NCI-H1694 (cell line): ENCODE data around the gene GCNT1.
"Not testable (repeated sequence)": the region's sequence is repeated elsewhere in the genome, so short reads cannot be mapped to it uniquely, and the experiment has no call there.

Experiments used
- DNase-seq: peaks from one replicate; lab custom pipeline; 2025; lab: John Stamatoyannopoulos, UW

GCNT1 gene

DNA sequence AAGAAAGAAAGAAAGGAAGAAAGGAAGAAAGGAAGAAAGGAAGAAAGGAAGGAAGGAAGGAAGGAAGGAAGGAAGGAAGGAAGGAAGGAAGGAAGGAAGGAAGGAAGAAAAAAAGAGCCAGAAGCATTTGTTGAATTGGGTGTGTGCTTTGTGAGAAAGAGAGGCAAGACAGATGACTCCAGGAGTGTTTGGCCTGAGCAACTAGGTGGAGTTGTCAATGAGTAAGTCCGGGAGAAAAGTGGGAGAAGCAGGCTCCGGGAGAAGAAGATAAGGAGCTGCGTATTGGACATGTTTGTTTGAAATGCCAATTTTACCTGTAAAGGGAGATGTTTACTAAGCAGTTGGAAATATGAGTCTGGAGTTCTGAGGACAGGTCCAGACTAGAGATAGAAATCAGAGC lies 15.1 kb upstream of the GCNT1 start:
- DNase-seq, result no peak

DNA sequence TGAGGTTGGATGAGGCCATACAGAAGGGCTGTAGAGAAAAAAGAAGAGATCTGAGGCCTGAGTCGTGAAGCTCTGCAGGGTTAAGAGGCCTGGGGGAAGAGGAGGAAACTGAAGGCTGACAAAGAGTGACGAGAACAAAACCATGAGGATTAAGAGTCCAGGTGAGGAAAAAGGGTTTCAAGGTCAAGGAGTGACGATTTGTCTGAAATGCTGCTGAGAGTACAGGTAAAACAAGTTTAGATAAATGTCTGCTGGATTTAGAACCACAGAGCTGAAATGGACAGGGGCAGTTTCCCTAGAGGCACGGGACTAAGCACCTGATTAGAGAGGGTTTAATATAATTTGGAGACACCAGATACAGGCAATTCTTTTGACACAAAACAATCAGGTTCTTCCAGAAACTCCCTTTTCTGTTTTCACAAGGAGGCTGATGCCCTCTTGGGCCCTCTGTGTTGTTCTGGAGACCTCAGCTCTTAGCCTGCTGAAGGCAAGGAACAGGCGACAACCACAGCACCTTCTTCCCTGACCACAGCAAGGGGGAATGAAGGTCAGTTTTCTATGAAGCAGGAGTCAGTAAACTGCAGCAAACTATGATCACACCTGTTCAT lies 14.6 kb upstream of the GCNT1 start:
- no peak for DNase-seq

DNA sequence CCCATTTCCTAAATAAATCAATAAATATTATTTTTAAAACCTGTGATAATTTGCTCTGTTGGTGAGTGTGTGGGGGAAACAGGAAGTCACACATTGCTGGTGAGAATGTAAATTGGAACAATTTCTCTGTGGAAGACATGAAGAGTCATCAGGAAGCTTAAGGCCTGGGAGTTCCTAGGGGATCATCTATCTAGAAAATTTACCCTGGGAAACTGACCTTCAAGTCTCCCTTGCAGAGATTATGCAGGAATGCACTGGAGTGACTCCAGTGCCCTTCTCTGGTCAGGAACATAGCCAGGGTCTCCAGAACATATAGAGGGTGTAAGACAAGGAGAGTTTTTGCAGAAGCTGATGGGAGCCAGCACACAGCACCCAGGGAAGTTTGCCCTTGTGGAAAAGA lies 13.0 kb upstream of the GCNT1 start:
- no peak for DNase-seq

DNA sequence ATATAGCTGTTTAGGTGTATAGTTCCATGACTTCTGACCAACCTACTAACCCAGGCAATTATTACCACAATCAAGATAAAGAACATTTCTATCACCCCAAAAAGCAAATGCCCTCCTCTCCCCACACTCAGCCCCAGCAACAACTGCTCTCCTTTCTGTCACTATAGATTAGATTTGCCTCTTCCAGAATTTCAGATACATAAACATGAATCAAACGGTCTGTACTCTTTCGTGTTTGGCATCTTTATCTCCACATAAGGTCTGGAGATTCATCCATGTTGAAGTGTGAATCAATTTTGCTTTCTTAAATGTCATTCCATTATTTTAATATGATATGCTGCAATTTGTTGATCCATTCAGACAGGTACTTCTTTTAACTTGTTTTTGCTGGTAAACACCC lies 10.5 kb upstream of the GCNT1 start:
- no peak for DNase-seq

DNA sequence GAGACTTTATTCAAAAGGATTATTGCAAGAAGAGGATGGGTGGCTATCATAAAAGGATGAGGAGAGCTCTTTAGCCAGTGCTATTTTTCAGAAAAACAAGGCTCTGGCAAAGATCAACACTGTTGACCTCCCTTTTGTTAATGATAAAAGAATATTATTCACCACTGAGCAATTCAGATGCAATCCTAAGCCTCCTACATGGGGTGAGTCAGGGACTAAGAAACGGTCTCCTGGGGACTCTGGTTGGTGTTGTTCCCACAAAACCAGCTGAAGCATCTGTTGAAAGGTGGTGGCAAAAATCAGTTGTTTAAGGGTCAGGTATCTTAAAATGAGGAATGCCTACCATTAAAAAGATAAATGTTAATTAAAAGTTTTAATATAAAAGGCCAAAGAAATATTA lies 7.7 kb upstream of the GCNT1 start:
- DNase-seq, result no peak

DNA sequence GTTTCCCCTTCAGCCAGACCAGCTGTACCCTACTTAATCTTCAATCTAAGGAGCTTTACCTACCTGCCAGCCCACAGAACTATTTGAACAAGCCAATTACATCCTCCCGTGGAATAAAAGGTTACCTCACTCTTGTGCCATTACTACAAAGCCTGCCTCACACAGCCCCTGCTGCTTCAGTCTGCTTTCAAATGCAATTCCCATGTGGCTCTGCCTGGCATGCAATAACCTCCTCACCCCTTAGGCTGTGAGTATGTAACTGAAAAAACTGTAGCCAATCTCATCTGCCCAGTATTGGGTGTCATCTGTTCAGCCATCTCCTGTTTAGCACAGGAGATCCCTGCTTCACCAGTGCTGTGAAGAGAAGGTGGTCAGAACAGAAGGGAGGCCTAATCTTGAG lies 6.1 kb upstream of the GCNT1 start:
- no peak for DNase-seq

DNA sequence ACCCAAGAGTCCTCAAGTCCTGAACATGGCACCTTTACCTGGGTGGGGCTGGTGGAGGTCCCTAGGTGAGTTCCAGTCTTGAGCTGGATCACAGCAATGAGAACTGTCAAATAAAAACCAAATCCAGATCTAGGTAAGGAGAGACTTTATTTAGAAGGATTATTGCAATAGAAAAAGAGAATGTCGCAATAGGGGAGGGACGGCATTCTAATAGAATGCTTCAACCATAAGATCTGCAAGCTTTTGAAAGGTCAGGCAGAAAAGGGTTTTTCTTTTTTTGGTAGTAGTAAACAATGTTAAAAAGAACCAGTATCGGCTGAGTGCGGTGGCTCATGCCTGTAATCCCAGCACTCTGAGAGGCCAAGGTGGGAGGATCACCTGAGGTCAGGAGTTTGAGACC lies 5.2 kb upstream of the GCNT1 start:
- no peak for DNase-seq

DNA sequence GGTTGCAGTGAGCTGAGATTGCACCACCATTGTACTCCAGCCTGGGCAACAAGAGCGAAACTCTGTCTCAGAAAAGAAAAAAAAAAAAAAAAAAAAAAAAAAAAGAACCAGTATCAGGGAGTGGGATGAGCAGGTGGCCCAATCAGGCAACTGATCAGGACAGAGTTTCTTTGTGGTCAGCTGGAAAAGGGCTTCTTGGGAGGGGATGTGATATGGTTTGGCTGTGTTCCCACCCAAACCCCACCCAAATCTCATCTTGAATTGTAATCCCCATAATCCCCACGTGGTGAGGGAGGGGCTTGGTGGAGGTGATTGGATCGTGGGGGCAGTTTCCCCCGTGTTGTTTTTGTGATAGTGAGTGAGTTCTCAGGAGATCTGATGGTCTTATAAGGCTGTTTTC lies 4.7 kb upstream of the GCNT1 start:
- DNase-seq, result no peak

DNA sequence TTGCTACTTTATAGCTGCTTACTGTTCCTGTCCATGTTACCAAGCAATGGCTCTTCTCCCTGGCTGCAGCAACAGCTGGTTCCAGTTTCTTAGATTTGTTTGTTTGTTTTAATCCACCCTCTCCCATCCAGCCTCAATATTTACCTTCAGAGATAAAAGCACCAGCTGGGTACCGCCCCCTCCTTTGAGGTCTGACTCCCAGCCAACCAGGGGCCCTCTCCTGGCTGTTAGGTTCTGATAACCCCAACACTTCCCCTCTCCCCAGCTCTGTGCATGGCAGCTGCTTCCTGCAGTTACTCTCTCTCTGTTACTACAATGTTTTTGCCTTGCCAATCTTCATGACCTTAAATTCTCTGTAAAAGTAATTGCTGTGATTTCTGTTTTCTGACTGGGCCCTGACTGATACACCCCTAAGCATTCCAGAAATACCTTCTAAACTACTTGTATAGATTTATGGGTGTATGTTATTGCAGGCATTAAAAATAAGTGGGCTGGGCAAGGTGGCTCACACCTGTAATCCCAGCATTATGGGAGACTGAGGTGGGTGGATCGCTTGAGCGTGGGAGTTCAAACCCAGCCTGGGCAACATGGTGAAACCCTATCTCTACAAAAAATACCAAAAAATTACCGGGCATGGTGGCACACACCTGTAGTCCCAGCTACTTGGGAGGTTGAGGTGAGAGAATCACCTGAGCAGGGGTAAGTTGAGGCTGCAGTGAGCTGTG lies 2.6 kb upstream of the GCNT1 start:
- DNase-seq, result no peak

DNA sequence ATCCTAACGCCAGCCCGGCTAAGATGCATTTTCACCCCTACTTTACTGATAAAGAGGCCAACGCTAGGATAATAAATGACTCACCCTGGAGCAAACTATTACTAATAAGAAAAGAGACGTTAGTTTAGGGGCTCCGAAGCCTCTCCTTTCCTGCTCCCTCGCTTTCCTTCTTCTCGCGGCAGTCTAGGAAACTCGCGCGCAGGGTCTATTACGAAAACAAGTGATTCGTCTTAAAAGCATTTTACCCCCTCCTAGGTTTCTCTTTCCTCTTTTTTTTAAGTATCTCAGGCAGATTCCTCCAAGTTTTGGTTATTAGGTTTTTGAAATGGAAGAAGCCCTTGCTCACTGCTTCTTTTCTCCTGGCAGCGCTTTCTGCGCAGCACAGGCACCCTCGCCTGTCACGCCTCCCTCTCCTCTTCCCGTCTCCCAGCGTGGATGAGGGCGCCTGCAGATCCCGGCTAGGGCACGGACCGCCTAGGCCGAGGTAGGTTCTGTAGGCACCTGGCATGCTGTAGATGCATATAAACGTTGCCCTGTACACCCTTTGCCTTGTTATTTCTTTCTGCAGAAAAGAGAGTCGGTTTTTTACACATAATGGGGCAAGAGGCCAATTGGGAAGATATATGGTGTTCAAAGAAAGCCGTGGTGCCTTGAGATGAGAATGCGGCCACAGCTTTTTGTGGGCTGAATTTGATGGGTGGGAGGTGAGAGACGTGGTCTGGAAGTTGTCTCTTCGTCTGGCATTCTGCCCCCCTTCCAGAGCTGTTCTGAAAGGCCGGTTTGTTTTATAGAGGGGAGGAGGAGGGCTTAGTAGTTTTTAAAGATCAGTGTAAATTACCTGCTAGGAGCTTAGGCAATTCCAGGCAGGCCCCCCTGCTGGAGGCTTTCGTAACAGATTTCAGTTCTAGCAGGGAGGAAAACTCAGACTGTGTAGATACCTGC lies 983 bp downstream of the GCNT1 start:
- no peak for DNase-seq

DNA sequence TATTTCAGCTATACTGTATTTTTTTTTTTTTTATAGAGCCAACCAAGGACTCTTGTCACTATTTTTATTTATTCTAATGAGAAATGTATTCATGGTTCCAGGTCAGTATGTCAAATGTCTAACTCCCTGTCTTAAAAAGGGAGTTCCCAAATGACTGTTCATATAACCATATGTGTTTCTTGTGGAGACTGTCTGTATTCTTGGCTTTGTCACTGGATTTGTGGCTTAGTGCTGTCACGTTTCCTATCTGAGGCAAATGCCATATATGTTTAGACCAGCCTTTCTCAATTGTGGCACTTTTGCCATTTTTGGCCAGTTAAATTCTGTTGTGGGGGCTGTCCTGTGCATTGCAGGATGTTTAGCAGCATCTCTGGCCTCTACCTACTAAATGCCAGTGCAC lies 3.1 kb downstream of the GCNT1 start:
- no peak for DNase-seq

DNA sequence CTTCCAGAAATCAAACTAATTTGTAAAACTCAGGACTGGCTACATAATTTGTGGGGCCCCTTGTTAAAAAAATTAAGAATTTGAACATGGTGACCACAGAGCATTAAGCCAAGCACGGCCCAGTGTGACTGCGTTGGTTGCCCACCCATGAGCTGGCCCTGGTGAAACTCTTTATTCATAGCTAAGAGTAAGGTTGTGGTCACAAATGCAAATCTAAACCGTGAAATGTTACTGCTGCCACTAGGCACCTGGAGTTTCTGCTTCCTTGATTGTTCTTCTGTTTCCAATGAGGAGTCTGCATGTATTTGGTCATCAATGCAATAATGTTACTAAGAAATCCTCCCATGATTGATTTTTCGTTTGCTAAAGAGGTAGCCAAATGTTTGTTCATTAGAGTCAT lies 4.2 kb downstream of the GCNT1 start:
- no peak for DNase-seq

DNA sequence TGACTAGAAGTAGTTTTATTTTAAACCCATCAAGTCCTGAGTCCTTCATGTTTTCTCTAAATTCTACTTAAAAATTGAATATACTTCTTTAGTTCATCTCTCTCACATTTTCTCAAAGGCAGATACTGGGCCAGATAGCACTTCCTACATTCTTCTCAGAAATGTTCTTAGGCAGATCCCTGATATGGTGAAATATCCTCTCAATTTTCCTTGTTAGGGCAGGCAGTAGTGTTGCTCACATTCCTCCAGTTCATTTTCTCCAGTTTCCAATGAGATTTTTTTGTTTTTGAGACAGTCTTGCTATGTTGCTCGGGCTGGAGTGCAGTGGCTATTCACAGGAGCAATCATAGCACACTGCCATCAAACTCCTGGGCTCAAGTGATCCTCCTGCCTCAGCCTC lies 5.7 kb downstream of the GCNT1 start:
- DNase-seq, result no peak

DNA sequence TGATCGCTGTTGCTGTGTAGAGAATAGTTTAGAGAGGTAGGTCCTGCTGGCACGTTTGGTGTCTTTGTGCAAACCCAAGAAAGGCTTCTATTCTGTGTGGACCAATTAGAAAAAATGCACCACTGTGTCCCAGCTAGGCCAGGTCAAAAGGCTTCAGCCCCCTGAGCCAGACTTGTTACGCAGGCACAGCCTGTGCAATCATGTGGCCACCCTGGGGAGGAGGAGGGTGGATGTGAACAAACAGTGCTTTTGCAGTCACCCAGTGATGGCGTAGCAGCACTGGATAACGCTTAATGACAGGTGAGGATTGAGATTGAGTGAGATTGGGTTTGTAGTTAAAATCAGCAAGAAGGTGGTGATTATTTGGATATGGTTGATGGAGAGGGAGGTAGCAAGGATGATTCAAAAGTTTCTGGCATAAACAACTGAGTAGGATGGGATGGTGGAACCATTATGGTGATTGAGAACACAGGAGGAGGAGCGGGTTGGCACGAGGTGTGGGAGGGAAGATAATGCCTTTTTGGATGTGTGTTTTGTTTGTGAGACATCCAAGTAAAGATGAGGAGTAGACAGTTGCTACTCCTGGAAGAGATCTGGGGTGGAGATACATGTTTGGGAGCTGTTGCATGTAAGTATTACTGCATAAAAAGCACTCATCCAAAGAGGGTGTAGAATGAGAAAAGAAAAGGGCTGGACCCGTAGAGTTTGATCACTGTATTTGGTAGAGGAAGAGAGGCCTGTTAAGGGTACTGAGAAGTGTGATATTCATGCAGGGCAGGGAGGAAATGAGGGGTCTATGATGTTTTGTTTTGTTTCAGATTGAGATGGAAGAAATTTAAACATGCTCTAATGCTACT lies 6.7 kb downstream of the GCNT1 start:
- no peak for DNase-seq

DNA sequence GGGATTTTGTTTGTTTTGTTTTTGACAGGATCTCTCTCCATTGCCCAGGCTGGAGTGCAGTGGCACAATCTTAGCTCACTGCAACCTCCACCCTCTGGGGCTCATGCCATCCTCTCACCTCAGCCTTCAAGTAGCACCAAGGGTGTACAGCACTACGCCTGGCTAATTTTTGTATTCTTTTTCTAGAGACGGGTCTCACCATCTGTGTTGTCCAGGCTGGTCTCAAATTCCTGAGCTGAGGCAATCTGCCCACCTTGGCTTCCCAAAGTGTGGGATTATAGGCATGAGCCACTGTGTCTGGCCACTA lies 7.3 kb downstream of the GCNT1 start:
- no peak for DNase-seq

DNA sequence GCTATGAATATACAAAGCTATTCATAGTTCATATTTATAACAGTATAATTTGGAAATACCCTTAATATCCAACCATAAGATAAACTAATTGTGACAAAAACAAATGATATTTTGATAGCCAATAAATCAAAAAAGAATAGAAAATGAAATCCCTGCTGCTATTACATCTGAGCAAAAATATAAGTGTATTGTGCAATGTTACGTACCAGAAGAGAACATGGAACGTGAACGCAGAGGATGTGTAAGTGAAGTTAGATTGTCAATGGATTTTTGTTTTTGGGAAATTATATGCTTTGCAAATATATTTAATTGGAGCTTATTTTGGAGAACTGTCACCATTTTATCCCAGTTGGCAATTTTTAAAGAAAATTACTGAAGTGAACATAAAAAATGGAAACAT lies 15.4 kb downstream of the GCNT1 start:
- no peak for DNase-seq

DNA sequence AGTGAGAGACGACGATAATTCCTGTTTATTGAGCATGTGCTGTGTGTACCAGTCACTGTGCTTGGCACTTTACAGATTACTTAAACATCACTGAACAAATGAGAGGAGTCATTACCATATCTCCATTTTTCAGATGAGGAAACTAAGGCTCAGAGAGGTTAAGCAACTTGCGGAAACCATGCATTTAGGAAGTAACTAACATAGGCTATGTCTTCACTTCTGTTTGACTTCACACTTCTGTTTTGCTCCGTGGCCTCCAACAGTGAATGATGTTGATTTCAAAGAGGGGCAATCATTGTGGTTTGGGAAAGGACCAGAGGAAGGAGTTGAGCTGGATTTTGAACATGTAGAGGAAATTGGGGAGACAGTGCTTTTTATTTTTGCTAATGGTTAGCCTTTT lies 16.7 kb downstream of the GCNT1 start:
- no peak for DNase-seq

DNA sequence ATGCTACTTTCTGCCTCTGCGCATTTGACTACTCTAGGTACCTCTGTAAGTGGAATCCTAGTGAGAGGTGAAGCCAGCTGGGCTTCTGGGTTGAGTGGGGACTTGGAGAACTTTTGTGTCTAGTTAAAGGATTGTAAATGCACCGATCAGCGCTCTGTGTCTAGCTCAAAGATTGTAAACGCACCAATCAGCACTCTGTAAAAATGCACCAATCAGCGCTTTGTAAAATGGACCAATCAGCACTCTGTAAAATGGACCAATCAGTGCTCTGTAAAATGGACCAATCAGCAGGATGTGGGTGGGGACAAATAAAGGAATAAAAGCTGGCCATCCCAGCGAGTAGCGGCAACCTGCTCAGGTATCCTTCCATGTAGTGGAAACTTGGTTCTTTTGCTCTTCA lies 18.8 kb downstream of the GCNT1 start:
- DNase-seq, result not testable (repeated sequence)

DNA sequence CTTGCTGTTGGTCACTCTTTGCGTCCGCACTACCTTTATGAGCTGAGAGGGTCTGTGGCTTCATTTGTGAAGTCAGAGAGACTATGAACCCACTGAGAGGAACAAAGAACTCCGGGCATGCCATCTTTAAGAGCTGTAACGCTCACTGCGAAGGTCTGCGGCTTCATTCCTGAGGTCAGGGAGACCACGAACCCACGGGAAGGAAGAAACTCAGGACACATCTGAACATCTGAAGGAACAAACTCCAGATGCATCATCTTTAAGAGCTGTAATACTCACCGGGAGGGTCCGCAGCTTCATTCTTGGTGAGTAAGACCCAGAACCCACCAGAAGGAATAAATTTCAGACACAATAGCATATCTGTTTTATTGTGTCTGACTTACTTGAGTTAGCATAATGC lies 19.2 kb downstream of the GCNT1 start:
- no peak for DNase-seq

DNA sequence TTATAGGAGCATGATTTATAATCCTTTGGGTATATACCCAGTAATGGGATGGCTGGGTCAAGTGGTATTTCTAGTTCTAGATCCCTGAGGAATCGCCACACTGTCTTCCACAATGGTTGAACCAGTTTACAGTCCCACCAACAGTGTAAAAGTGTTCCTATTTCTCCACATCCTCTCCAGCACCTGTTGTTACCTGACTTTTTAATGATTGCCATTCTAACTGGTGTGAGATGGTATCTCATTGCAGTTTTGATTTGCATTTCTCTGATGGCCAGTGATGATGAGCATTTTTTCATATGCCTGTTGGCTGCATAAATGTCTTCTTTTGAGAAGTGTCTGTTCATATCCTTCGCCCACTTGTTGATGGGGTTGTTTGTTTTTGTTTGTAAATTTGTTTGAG lies 20.4 kb downstream of the GCNT1 start:
- DNase-seq, result not testable (repeated sequence)

DNA sequence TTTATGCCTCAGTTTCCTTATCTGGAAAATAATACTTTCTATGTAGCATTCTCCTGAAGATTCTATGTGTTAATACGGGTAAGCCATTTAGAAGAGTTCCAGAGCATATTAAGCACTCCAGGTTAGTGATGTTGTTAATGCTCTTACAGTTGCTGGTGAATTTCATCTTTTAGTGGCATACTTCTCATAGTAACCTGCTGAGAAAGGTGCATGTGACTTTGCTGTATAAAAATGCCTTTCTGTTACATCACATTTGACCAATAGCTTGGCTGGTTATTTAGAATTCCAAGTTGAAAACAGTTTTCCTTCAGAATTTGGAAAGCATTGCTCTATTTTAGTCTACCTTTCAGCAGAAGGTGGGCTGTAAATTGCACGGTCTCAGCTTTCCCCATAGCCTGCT lies 27.2 kb downstream of the GCNT1 start:
- DNase-seq, result no peak

DNA sequence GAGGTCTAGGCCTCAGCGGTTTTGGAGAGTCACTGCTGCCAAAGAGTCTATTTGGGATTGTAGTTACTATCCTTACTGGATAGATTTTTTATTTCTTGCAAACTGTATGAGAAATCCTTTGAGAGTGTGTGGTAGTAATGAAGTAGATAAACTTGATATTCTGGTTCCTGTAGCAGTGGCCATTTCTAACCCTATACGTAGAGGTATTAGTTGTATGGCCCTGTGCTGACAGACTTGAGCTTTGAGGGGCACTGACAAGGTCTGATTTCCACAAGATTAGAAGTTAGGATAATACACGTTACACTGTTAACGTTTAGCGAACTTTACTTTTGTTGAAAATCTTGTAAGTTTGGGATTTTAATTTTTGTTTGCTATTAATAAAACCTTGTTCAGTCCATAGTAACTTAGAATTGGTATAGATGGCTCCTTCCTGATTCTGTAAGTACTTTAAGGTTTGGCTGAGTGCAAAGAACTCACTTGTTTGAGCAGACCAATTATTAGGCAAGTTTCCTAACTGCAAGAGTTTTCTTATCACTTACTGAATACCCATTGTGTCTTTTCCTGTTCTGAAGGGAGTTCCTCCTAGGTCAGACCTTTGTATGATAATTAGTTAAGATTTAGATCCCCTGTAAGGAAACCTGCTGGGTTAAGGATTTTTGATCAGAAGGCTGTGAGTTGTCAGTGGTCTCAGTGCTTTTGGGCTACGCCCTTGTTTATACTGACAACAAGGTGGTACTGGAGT lies 31.4 kb downstream of the GCNT1 start:
- DNase-seq, result no peak
